ENCODE data around the gene ADGRG7.

DNA sequence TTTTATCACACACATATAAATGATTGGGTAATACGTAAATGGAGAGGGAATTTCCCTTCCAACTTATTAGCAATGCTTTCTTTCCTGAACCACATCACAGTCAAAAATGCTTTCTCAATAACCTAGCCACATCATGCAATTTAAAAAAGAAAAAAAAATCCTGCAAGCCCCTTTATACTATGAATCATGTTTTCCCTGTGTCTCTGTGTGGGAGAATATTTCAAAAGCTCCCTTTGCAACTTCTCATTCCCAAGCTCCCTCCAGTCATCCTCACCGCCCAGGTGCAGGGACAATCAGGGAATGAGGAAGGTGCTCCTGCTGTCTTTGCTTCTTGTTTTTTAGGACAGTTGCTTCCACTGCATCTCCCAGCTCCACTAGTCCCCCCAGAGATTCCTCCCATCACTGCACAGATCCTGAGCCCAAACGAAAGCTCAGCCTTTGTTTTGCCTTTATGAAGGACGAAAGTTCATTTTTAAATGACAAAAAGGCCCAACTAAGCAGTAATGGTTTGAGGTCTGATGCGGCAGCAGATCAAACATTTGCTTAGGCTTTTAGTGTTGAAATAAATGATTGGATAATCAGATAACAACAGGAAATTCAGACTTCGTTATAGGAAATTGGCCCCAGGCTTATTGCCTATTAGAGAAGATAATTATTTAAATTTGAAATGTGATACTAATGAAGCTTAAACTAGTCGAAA is 47.8 kb upstream of the ADGRG7 start:
- TF ChIP-seq, protein P1, sequence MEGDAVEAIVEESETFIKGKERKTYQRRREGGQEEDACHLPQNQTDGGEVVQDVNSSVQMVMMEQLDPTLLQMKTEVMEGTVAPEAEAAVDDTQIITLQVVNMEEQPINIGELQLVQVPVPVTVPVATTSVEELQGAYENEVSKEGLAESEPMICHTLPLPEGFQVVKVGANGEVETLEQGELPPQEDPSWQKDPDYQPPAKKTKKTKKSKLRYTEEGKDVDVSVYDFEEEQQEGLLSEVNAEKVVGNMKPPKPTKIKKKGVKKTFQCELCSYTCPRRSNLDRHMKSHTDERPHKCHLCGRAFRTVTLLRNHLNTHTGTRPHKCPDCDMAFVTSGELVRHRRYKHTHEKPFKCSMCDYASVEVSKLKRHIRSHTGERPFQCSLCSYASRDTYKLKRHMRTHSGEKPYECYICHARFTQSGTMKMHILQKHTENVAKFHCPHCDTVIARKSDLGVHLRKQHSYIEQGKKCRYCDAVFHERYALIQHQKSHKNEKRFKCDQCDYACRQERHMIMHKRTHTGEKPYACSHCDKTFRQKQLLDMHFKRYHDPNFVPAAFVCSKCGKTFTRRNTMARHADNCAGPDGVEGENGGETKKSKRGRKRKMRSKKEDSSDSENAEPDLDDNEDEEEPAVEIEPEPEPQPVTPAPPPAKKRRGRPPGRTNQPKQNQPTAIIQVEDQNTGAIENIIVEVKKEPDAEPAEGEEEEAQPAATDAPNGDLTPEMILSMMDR (IDR thresholded peaks at IDR 0.05) = no peak
- TF ChIP-seq POLR2A (IDR thresholded peaks at IDR 0.05) (no peak), EP300 (IDR thresholded peaks at IDR 0.05) (no peak), POLR2AphosphoS5 (IDR thresholded peaks at IDR 0.05) (peak in 1 of 4 donors; percentile 27)
